Type B pancreatic cell (in vitro differentiated cells): ENCODE data around the gene MGRN1. TPM values are rescaled to one million over a fixed set of nuclear protein-coding genes. Genes with fewer than 3 reads are reported as not detected.

Source experiments
- DNase-seq: peaks from one replicate; pipeline ENCODE4 v3.0.0; 2021; ENCODE audit warnings: mixed read lengths; ENCODE audit not compliant: unreplicated experiment; ENCODE audit errors: extremely low spot score
- H3K27ac Mint-ChIP-seq: 2 replicates; pipeline ENCODE4 v1.8.0; 2021; ENCODE audit warnings: mild to moderate bottlenecking, mixed read lengths
- H3K27me3 Mint-ChIP-seq: 2 replicates; pipeline ENCODE4 v1.8.0; 2021; ENCODE audit warnings: mixed read lengths
- H3K36me3 Mint-ChIP-seq: 2 replicates; pipeline ENCODE4 v1.8.0; 2021; ENCODE audit warnings: mixed read lengths
- H3K4me1 Mint-ChIP-seq: one replicate; pipeline ENCODE4 v1.8.0; 2021; ENCODE audit warnings: mixed read lengths; ENCODE audit not compliant: unreplicated experiment
- H3K4me3 Mint-ChIP-seq: 2 replicates; pipeline ENCODE4 v1.8.0; 2021; ENCODE audit warnings: mild to moderate bottlenecking, mixed read lengths
- H3K9me3 Mint-ChIP-seq: 2 replicates; pipeline ENCODE4 v1.8.0; 2021; ENCODE audit warnings: mixed read lengths
- total RNA-seq: library from RNA; stranded (reverse); gene quantifications from 2 replicates; pipeline ENCODE4 v1.2.1, GENCODE V29; 2021; ENCODE audit warnings: low replicate concordance
- TF ChIP-seq, protein P1 (sequence below): fragments of 200-600 bp; sonication (generic); conservative IDR thresholded peaks from 2 replicates; pipeline ENCODE4 v1.5.0; 2021; ENCODE audit warnings: antibody characterized with exemption, mild to moderate bottlenecking

The MGRN1 gene
- total RNA-seq, 1 donor from 2014 or later: 88.6 TPM

DNA sequence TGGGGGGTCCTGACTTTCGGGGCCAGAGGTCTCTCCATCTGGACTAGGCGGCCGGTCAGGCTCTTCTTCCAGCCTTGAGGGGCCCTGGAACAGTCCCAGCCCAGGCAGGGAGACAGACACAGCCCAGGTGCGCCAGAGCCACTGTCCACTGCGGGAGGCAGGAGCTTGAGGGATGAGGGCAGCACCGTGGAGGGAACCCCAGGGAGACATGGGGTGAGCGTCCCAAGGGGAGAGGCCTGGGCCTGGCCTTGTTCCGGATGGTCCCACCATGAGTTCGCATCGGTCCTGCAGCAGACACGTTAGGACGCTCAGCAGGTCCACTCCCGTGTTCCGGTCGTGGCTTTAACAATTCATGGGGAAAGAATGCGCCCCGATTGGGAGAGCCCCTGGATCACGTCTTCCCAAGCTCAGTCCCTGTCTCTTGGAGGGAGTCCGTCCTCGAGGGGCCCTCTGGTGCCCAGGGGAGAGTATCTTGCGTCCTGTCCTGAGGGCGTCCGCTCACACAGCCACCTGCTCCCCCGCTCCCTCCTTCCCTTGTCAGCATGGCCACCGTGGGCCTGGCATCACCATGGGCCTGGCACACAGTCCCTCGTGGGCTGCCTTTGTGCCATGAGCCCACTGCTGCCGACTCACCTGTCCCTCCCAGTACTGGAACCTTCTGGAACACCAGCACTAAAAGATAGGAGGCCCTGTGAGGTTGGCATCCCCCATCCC is 62.0 kb downstream of the MGRN1 start:
- no peaks in the 10 kb centered on the region for H3K4me1 Mint-ChIP-seq
- no peaks in the 10 kb centered on the region for H3K27me3 Mint-ChIP-seq
- H3K36me3 Mint-ChIP-seq: no peaks in the 10 kb centered on the region
- no peaks in the 10 kb centered on the region for H3K9me3 Mint-ChIP-seq
- no peak overlapping the region for H3K27ac Mint-ChIP-seq
- TF ChIP-seq, protein P1, sequence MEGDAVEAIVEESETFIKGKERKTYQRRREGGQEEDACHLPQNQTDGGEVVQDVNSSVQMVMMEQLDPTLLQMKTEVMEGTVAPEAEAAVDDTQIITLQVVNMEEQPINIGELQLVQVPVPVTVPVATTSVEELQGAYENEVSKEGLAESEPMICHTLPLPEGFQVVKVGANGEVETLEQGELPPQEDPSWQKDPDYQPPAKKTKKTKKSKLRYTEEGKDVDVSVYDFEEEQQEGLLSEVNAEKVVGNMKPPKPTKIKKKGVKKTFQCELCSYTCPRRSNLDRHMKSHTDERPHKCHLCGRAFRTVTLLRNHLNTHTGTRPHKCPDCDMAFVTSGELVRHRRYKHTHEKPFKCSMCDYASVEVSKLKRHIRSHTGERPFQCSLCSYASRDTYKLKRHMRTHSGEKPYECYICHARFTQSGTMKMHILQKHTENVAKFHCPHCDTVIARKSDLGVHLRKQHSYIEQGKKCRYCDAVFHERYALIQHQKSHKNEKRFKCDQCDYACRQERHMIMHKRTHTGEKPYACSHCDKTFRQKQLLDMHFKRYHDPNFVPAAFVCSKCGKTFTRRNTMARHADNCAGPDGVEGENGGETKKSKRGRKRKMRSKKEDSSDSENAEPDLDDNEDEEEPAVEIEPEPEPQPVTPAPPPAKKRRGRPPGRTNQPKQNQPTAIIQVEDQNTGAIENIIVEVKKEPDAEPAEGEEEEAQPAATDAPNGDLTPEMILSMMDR: no peak
- no peak for DNase-seq
- no peak overlapping the region for H3K4me3 Mint-ChIP-seq

DNA sequence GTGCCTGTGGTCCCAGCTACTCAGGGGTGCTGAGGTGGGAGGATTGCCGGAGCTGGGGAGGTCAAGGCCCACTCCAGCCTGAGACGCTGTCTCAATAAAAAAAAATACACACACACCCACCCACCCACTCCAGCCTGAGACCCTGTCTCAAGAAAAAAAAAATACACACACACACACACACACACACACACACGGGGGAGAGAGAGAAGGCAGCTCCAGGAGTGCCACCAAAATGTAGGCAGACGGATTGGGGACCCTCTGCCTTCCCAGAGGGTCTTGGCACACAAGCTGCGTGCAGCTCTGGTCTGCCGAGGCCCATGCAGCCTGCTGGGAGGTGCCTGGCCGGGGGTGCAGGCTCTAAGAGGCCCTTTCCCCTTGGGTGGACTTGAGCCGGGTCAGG is 62.8 kb downstream of the MGRN1 start:
- TF ChIP-seq, protein P1: no peak
- H3K9me3 Mint-ChIP-seq: no peaks in the 10 kb centered on the region

DNA sequence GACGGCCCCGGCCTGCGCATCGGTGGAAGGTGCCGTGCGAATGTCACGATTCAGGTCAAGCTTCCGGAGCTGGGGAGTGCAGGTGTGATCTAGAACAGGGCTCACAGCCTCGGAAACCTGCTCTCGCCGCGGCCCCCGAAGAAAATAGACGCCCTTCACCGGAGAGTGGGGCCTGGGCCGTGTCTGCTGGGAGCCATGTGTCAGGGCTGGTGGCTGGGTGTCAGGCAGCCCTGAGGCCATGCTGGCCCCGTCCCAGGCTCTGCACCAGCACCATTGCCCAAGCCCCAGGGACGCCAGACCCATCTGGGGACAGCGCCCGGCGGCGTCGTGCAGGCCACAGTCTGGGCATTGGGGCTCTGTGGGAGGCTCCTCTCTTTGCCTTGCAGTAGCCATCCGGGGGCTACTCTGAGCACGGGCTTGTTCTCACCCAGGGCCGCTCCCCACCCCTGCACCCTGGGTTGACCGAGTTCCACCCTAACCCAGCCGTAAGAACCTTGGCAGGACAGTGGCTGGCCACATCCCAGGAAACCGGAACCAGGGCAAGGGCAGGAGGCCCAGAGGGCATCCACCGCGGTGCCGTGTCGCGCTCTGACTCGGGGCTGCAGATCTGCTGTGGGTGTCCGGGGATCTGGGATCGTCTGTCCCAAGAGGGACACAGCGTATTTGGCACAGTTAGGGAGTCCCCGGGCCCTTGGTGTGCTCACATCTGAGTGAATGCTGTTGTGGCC is 63.5 kb downstream of the MGRN1 start:
- Mint-ChIP-seq H3K27me3 (no peaks in the 10 kb centered on the region), H3K4me1 (no peaks in the 10 kb centered on the region), H3K4me3 (no peak overlapping the region), H3K9me3 (no peaks in the 10 kb centered on the region), H3K27ac (no peak overlapping the region), H3K36me3 (no peaks in the 10 kb centered on the region)
- TF ChIP-seq, protein P1: no peak
- DNase-seq: no peak

More for the DNA sequence above, 62.8 kb downstream of the MGRN1 start:
- no peaks in the 10 kb centered on the region for H3K4me1 Mint-ChIP-seq
- no peaks in the 10 kb centered on the region for H3K36me3 Mint-ChIP-seq
- H3K4me3 Mint-ChIP-seq: no peak overlapping the region
- DNase-seq: no peak
- no peaks in the 10 kb centered on the region for H3K27me3 Mint-ChIP-seq
- H3K27ac Mint-ChIP-seq: no peak overlapping the region

DNA sequence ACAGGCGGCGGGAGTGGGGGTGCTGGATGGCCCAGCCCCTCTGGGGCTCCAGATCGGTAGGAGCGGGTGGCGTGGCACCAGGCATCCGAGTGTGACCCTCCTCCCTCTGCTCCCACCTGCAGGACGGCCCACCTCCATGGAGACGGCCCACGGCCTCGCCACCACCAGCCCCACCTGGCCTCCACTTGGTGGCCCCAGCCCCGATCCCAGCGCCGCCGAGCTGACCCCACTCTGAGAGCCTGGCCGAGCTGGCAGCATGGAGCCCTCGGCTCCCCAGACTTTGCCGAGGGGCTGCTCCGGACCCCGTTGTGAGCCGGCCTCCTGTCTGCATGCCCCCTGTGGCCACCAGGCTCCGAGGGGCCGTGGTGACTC is 64.0 kb downstream of the MGRN1 start:
- peak; percentile 69 for DNase-seq
- no peaks in the 10 kb centered on the region for H3K9me3 Mint-ChIP-seq
- no peak overlapping the region for H3K4me3 Mint-ChIP-seq
- no peak overlapping the region for H3K27ac Mint-ChIP-seq
- H3K27me3 Mint-ChIP-seq: no peaks in the 10 kb centered on the region
- no peaks in the 10 kb centered on the region for H3K4me1 Mint-ChIP-seq
- TF ChIP-seq, protein P1: no peak
- no peaks in the 10 kb centered on the region for H3K36me3 Mint-ChIP-seq

DNA sequence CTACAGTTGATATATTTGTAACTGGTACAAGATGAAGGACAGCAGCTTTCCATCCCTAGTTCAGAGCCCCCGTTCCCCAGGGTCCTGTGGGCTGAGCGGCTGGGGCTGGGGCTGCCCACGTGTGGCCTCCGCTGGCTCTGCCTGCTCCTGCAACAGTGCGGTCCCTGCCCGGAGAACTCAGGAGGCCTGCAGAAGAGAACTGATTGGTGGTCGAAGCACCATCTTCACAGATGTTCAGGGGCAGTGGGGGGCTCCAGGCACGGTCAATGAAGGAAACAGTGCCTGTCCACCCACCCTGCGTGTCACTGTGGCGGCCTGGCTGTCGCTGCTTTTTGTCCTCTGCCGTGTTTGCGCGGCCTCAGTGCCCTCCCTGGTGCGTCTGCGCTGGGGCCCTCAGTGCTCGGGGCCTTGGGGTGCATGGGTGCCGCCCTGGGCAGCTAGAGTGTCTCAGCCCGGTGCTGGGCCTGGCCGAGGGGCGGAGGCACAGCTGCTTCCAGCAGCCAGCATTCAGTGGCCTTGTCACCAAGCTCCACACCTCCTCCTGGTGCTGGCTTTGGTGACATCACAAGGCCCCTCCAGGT is 64.6 kb downstream of the MGRN1 start:
- no peak for DNase-seq
- TF ChIP-seq, protein P1: no peak
- no peak overlapping the region for H3K4me3 Mint-ChIP-seq
- no peaks in the 10 kb centered on the region for H3K36me3 Mint-ChIP-seq
- H3K27me3 Mint-ChIP-seq: no peaks in the 10 kb centered on the region
- no peaks in the 10 kb centered on the region for H3K4me1 Mint-ChIP-seq
- H3K9me3 Mint-ChIP-seq: no peaks in the 10 kb centered on the region
- no peak overlapping the region for H3K27ac Mint-ChIP-seq
